ENCODE data around the gene CRYZL1.
A peak's percentile ranks its signal among the peaks of the same experiment; 100 is the strongest.

The CRYZL1 gene

DNA sequence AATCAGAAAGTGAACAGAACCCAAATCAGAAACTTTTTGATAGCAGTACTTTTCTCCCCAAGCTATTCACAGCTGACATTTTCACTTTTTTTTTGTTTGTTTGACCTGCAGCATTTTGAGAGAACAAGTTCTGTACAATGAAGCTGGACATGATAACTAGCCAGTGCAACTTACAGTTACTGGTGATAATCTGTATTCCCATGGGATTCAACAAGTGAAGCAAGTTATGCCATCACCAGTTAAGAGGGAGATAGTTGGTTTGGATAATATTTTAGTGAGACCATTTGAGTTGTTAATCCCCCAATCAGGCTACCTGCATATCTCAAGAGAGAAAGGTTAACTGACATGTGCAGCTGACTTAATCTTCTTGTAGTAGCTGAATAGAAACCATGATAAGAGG lies 80.6 kb downstream of the CRYZL1 start:
- DNase-seq (ENCODE audit: low read depth in 2 of 2) = no peak

DNA sequence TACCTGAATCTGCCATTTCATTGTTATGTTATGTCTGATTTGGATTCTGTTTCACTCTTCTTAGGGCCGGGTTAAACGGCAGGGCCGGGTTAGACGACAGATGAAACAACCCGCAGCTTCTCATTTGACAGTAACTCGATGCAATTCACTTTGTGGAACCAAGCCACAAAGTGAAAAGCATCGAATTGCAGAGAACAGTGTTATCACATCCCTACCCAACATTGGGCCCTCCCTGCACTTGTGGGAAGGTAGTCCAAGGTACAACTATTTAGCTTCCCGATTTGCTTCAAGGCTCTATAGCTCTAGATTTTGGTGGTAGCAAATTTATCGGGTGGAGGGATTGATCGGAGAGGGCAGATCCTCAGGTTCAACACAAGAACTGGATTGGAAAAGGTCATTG lies 81.7 kb downstream of the CRYZL1 start:
- DNase-seq (ENCODE audit: low read depth in 2 of 2) = no peak

DNA sequence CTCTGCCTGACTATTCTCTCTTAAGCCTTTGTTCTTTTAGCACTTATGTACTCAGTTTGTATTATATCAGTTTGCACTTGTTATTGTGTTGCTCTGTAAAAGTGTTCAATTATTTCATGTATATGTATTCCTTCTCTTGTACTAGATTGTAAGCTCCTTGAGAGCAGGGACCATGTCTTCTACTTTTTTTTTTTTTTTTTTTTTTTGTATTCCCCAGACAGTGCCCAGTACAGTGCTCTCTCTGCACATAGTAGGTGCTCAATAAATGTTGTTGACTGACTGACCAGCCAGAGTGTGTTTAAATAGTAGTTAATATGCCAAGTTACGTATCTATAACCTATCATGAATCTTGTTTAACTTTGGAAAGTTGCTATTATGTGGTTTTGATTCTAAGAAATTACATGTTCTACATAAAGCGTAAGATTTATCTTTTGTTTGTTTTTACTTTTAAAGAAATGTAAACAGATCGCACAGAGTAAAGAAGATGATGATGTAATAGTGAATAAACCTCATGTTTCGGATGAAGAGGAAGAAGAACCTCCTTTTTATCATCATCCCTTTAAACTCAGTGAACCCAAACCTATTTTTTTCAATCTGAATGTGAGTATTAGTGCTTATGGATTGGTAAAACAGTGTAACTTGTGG lies 82.6 kb downstream of the CRYZL1 start:
- DNase-seq (ENCODE audit: low read depth in 2 of 2) = no peak

DNA sequence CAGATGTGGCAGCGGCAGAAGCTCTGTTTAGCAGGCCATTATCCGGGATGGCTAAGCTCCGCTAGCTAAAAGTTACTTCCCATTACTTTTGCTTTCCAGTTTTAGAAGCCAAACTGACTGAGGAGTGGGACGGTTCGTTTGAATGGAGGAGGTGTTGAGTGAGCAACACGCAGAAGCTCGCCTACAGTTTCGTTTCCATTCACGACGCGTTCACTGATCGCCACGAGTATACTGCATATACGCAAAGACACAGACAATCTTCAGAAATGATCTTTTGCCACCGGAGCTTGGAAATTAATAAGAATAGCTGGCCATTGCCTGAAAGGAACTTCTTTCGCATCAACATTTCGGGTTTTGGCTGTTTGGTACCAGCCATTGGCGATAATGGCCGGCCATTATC lies 84.1 kb downstream of the CRYZL1 start:
- no peak for DNase-seq (ENCODE audit: low read depth in 2 of 2)

DNA sequence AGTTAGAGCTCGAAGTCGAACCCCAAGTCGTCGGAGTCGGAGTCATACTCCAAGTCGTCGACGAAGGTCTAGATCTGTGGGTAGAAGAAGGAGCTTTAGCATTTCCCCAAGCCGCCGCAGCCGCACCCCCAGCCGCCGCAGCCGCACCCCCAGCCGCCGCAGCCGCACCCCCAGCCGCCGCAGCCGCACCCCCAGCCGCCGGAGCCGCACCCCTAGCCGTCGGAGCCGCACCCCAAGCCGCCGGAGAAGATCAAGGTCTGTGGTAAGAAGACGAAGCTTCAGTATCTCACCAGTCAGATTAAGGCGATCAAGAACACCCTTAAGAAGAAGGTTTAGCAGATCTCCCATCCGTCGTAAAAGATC lies 86.6 kb downstream of the CRYZL1 start:
- no peak for DNase-seq (ENCODE audit: low read depth in 2 of 2)

DNA sequence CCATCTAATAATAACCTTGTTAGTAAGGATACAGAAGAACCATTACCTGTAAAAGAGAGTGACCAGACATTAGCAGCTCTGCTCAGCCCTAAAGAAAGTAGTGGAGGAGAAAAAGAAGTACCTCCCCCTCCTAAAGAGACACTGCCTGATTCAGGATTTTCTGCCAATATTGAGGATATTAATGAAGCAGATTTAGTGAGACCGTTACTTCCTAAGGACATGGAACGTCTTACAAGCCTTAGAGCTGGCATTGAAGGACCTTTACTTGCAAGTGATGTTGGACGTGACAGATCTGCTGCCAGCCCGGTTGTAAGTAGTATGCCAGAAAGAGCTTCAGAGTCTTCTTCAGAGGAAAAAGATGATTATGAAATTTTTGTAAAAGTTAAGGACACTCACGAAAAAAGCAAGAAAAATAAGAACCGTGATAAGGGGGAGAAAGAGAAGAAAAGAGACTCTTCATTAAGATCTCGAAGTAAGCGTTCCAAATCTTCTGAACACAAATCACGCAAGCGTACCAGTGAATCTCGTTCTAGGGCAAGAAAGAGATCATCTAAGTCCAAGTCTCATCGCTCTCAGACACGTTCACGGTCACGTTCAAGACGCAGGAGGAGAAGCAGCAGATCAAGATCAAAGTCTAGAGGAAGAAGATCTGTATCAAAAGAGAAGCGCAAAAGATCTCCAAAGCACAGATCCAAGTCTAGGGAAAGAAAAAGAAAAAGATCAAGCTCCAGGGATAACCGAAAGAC lies 87.1 kb downstream of the CRYZL1 start:
- DNase-seq (ENCODE audit: low read depth in 2 of 2) = no peak

DNA sequence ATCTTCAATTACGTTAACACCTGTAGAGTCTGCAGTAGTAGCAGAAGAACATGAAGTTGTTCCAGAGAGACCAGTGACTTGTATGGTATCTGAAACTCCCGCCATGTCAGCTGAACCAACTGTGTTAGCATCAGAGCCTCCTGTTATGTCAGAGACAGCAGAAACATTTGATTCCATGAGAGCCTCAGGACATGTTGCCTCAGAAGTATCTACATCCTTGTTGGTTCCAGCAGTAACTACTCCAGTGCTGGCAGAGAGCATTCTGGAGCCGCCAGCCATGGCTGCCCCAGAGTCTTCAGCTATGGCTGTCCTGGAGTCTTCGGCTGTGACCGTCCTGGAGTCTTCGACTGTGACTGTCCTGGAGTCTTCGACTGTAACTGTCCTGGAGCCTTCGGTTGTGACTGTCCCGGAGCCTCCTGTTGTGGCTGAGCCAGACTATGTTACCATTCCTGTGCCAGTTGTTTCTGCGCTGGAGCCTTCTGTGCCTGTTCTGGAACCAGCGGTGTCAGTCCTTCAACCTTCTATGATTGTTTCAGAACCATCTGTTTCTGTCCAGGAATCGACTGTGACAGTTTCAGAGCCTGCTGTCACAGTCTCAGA lies 88.4 kb downstream of the CRYZL1 start:
- DNase-seq (ENCODE audit: low read depth in 2 of 2) = no peak

DNA sequence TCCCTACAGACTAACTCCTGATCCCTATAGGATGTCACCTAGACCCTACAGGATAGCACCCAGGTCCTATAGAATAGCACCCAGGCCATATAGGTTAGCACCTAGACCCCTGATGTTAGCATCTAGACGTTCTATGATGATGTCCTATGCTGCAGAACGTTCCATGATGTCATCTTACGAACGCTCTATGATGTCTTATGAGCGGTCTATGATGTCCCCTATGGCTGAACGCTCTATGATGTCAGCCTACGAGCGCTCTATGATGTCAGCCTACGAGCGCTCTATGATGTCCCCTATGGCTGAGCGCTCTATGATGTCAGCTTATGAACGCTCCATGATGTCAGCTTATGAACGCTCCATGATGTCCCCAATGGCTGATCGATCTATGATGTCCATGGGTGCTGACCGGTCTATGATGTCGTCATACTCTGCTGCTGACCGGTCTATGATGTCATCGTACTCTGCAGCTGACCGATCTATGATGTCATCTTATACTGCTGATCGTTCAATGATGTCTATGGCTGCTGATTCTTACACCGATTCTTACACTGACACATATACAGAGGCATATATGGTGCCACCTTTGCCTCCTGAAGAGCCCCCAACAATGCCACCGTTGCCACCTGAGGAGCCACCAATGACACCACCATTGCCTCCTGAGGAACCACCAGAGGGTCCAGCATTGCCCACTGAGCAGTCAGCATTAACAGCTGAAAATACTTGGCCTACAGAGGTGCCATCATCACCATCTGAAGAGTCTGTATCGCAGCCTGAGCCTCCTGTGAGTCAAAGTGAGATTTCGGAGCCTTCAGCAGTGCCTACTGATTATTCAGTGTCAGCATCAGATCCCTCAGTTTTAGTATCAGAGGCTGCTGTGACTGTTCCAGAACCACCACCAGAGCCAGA lies 89.2 kb downstream of the CRYZL1 start:
- no peak for DNase-seq (ENCODE audit: low read depth in 2 of 2)

DNA sequence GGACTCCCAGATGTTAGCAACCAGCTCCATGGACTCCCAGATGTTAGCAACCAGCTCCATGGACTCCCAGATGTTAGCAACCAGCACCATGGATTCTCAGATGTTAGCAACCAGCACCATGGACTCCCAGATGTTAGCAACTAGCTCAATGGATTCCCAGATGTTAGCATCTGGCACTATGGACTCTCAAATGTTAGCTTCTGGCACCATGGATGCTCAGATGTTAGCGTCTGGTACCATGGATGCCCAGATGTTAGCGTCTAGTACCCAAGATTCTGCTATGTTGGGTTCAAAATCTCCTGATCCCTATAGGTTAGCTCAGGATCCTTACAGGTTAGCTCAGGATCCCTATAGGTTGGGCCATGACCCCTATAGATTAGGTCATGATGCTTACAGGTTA lies 89.9 kb downstream of the CRYZL1 start:
- no peak for DNase-seq (ENCODE audit: low read depth in 2 of 2)

DNA sequence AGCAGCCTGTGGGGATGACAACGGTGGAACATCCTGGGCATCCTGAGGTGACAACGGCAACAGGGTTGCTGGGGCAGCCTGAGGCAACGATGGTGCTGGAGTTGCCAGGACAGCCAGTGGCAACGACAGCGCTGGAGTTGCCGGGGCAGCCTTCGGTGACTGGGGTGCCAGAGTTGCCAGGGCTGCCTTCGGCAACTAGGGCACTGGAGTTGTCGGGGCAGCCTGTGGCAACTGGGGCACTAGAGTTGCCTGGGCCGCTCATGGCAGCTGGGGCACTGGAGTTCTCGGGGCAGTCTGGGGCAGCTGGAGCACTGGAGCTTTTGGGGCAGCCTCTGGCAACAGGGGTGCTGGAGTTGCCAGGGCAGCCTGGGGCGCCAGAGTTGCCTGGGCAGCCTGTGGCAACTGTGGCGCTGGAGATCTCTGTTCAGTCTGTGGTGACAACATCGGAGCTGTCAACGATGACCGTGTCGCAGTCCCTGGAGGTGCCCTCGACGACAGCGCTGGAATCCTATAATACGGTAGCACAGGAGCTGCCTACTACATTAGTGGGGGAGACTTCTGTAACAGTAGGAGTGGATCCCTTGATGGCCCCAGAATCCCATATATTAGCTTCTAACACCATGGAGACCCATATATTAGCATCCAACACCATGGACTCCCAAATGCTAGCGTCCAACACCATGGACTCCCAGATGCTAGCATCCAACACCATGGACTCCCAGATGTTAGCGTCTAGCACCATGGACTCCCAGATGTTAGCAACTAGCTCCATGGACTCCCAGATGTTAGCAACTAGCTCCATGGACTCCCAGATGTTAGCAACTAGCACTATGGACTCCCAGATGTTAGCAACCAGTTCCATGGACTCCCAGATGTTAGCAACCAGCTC lies 90.5 kb downstream of the CRYZL1 start:
- no peak for DNase-seq (ENCODE audit: low read depth in 2 of 2)

DNA sequence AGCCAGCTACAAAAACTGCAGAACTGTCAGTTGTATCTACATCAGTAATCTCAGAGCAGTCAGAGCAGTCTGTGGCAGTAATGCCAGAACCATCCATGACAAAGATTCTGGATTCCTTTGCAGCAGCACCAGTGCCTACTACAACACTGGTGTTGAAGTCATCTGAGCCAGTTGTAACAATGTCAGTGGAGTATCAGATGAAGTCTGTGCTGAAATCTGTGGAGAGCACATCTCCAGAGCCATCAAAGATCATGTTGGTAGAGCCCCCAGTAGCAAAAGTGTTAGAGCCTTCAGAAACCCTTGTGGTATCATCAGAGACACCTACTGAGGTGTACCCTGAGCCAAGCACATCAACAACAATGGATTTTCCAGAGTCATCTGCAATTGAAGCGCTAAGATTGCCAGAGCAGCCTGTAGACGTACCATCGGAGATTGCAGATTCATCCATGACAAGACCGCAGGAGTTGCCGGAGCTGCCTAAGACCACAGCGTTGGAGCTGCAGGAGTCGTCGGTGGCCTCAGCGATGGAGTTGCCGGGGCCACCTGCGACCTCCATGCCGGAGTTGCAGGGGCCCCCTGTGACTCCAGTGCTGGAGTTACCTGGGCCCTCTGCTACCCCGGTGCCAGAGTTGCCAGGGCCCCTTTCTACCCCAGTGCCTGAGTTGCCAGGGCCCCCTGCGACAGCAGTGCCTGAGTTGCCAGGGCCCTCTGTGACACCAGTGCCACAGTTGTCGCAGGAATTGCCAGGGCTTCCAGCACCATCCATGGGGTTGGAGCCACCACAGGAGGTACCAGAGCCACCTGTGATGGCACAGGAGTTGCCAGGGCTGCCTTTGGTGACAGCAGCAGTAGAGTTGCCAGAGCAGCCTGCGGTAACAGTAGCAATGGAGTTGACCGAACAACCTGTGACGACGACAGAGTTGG lies 91.4 kb downstream of the CRYZL1 start:
- DNase-seq (ENCODE audit: low read depth in 2 of 2) = no peak

DNA sequence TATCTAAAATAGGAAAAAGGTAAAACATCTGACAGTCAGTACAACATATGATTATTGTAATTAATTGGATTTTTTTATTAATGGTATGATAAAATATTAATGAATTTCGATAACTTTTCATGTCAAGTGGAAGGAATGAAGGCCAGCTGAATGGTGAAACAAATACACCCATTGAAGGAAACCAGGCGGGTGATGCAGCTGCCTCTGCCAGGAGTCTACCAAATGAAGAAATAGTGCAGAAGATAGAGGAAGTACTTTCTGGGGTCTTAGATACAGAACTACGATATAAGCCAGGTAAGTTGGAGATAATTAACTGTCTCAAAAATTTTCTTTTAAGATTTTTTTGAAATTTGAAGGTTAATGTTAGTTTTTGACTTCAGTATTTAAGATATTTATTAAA lies 95.5 kb downstream of the CRYZL1 start:
- no peak for DNase-seq (ENCODE audit: low read depth in 2 of 2)

DNA sequence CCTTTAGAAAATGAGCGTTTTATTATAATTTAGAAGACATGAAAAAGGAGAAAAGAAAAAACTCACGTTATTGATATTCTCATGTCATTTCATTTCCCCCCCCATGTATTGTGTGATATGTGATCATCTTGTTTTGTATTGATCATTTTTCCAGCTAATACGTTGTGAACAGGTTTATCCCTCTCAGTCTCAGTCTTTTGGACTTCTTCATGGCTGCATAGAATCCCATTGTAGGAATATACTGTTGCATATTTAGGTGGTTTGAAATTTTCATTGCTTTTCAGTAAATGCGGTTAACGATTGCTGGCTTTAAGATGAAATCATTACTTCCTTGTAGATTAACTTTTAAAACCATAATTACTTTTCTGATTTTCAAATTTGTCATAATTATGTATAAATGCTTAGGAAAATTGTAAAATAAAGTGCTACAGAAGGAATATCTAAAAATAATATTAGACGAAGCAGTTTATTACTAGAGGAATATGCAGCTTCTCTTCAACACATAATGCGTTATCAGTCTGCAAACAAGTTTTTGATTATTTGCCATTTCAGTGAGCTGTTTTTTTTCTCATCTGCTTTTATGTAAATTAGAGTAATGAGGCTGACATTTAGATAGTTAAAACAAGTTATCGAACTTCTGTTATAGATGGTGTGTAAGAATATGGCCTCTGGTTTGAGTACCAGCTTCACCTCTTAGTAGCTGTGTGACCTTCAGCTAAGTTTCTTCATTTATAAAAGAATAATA lies 96.9 kb downstream of the CRYZL1 start:
- no peak for DNase-seq (ENCODE audit: low read depth in 2 of 2)

DNA sequence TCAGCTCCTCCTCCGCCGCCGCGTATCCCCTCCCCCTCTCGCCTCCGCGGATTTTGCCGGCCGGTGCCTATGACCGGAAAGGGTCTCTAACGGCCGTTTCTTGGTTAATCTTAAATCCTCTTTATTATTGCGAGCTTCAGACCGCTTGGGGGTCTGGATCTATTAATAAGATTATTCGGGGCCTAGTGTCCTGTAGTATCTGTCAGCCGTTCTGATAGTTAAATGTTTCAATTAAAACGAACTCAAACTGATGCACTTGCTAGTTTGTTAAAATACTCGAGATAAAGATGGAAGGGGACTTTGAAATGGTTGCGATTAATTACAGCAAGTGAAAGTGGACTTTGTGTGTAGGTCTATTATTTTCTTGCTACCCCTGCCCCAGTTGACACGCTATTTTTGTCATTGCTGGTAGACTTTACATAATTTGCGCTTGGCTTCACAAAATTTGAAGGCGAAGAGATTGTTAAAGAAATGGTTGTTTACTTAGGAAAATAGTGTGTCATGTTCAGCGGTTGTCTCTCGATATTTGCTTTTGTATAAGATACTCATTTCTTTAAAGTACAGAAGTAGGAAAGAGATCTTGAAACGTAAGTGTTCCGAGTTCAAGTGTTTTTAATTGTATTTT lies 97.9 kb downstream of the CRYZL1 start:
- DNase-seq (ENCODE audit: low read depth in 2 of 2) = peak; percentile 68 to 70

DNA sequence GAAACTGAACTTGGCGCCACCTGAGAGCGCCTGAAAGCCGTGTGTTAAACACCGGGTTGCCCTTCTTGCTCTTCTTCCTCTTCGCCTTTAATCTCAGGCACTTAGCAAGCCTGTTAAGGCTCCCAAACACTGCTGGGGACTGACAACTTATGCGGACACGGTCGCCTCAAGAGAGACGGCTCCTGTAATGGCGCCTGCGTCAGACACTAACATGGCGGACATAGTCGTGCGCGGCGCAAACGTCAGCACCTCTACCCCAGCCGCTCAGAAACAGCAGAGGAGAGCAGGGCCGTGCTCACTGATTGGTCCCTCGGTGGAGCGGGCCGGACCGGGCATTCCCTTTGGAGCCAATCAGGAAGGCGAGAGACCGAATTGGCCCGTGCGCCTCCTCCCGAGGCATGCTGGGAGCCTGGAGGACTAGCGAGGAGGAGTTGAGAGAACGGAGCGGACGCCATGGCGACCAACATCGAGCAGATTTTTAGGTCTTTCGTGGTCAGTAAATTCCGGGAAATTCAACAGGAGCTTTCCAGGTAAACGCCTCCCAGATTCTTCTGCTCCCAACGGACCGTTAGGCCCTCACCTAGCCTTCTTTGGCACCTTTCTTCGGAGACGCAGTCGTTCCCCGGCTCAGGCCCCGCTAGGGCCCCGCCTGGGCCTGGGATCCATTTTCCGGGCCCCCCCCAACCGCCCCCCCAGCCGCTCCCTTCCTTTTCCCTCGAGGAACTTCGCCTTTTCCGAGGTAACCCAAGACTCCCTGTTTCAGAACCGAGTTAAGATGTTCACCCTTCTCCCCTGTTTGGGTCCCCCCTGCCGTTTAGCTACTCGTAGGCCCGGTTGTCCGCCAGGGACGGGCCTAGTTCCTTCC lies 98.7 kb downstream of the CRYZL1 start, which contains the start of gene SON:
SON (plus strand) TSS at position 399 of the 865 bp plus-strand sequence; CDS start at position 454, 55 bp downstream.
- peak; percentile 91 to 95 for DNase-seq (ENCODE audit: low read depth in 2 of 2)

DNA sequence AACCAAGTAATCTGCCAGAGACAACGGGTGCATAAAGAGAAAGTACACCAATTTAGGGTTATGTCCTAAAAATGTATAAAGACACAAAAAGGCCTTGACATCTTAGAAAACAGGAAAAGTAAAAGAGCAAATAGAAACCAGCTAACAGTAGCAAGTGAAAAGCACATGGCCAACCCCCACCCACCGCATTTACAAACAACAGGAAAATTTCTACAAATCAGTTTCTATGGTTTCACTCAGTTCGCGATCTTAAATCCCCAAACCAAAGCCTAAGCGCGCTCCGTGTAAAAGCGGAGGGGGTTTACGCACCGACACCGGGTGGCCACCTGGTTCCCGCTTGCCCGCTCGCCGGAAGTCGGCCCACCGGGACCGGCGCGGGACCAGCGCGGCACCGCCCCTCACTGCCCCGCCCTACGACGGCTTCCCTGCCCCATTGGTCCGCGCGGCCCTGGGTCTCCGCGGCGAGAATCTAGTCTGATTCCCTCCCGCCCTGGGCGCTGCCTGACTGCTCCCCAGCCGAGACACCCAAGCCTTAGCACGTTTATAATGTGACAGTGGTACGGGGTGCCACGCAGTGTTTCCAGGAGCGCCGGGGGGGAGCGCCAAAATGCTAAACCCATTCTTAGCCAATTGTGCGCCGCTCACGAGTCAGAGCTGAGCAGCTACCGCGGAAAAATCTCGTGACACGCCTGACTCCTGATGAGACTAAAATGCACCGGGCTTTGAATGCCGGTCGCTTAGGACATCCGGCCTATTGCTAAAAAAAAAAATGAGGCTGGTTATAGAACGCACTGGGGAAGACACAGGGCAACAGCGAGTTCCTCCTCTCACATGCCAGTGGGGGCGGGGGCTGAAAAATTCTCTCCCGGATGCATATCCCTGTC lies 99.5 kb downstream of the CRYZL1 start, which contains the start of gene GART:
GART (minus strand) TSS at position 362 of the 884 bp plus-strand sequence. CDS start 2,802 bp downstream, outside the sequence.
- peak; percentile 79 to 80 for DNase-seq (ENCODE audit: low read depth in 2 of 2)
